SK-N-DZ (cell line): ENCODE measurements around the gene ARPC1B.

Experiments
- DNase-seq: peaks from one replicate; pipeline ENCODE4 v3.0.0-alpha.2; 2015; ENCODE audit warnings: low spot score

The ARPC1B gene

GRCh38 chr7:99389772-99390171 lies 15.2 kb downstream of the ARPC1B start:
- no peak for DNase-seq

GRCh38 chr7:99390941-99391602 lies 16.5 kb downstream of the ARPC1B start:
- no peak for DNase-seq

- no peak for DNase-seq
These were observed 17.5 kb downstream of the ARPC1B start for GRCh38 chr7:99392046-99392445.

- DNase-seq, result peak; percentile 84
These were observed 18.3 kb downstream of the ARPC1B start for GRCh38 chr7:99392659-99393354.

- peak; percentile 81 for DNase-seq
These were observed 19.0 kb downstream of the ARPC1B start for GRCh38 chr7:99393355-99394187.

GRCh38 chr7:99394188-99394502 lies 19.6 kb downstream of the ARPC1B start:
- DNase-seq, result no peak

GRCh38 chr7:99395616-99396327 lies 21.2 kb downstream of the ARPC1B start:
- no peak for DNase-seq

- no peak for DNase-seq
These were observed 22.1 kb downstream of the ARPC1B start for GRCh38 chr7:99396418-99397296.

GRCh38 chr7:99397297-99397983 lies 22.9 kb downstream of the ARPC1B start:
- DNase-seq, result no peak

- no peak for DNase-seq
These were observed 24.4 kb downstream of the ARPC1B start for GRCh38 chr7:99398891-99399445.

GRCh38 chr7:99399597-99399996 lies 25.1 kb downstream of the ARPC1B start:
- DNase-seq, result no peak

GRCh38 chr7:99402854-99403253 lies 28.3 kb downstream of the ARPC1B start:
- no peak for DNase-seq

GRCh38 chr7:99403764-99404163 lies 29.2 kb downstream of the ARPC1B start:
- DNase-seq, result no peak

- DNase-seq, result no peak
These were observed 29.9 kb downstream of the ARPC1B start for GRCh38 chr7:99404235-99404976.

- no peak for DNase-seq
These were observed 30.4 kb downstream of the ARPC1B start for GRCh38 chr7:99404977-99405320.

GRCh38 chr7:99406557-99406956 lies 32.0 kb downstream of the ARPC1B start:
- DNase-seq, result no peak

GRCh38 chr7:99407872-99408378 lies 33.4 kb downstream of the ARPC1B start:
- peak; percentile 21 for DNase-seq

GRCh38 chr7:99408379-99409191 lies 34.1 kb downstream of the ARPC1B start, which contains the start of the genes BUD31 and PDAP1:
Gene BUD31, plus strand, starts transcription at chr7:99408969. Its CDS starts 2,124 bp downstream, at chr7:99411093.
Gene PDAP1, minus strand, starts transcription at chr7:99408597. Its CDS starts 49 bp downstream, at chr7:99408548.
- DNase-seq, result peak; percentile 97
